A549 (cell line): ENCODE data around the gene GAL3ST2.

Experiments
- BHLHE40 ChIP-seq: IDR thresholded peaks from 2 replicates; pipeline ENCODE4 v1.6.1; 2012; ENCODE audit warnings: low read depth, low read length, inconsistent platforms
- CTCF ChIP-seq: fragments of >200 bp; sonication (Bioruptor Twin); formaldehyde crosslinking; IDR thresholded peaks from 3 replicates; pipeline ENCODE4 v1.5.1; 2016
- ESRRA ChIP-seq: fragments of 150-350 bp; IDR thresholded peaks from 2 replicates; pipeline ENCODE4 v1.6.1; 2014; ENCODE audit warnings: mild to moderate bottlenecking, low read length, borderline replicate concordance
- HOXB13 ChIP-seq: fragments of 250-450 bp; sonication (Bioruptor Pico); IDR thresholded peaks from 2 replicates; pipeline ENCODE4 v1.5.0; 2020; ENCODE audit warnings: low read depth, mild to moderate bottlenecking, moderate library complexity
- PBX3 ChIP-seq: IDR thresholded peaks from 2 replicates; pipeline ENCODE4 v1.6.1; 2012
- POLR2A ChIP-seq: IDR thresholded peaks from 2 replicates; pipeline ENCODE4 v1.6.1; 2012; ENCODE audit warnings: mild to moderate bottlenecking, low read length
- POLR2AphosphoS2 ChIP-seq: conservative IDR thresholded peaks from 2 replicates; pipeline ENCODE4 v1.6.1; 2012; ENCODE audit warnings: low read length, improper control_type of control experiment, inconsistent platforms
- ZFP36 ChIP-seq: fragments of 450-650 bp; IDR thresholded peaks from 2 replicates; pipeline ENCODE4 v1.6.1; 2014; ENCODE audit warnings: borderline replicate concordance; ENCODE audit not compliant: partially characterized antibody

GRCh38 chr2:241764275-241765241 lies 12.1 kb upstream of the GAL3ST2 start:
- TF ChIP-seq POLR2A (no peak), BHLHE40 (no peak), ZFP36 (no peak), ESRRA (no peak), HOXB13 (CRISPR knock-in tag) (no peak), PBX3 (no peak), CTCF (no peak), POLR2AphosphoS2 (no peak)
